ENCODE measurements around the gene OXSR1. TPM values are rescaled to one million over a fixed set of nuclear protein-coding genes. Genes with fewer than 3 reads are reported as not detected.

Gene OXSR1
- total RNA-seq, 6 experiments from 2014 or later = 48.5 to 54.3 (median 51.5) TPM

GRCh38 chr3:38121451-38121831 lies 43.9 kb upstream of the OXSR1 start:
- Mint-ChIP-seq H3K9me3 (no peaks in the 10 kb centered on the region), H3K27ac (no peak overlapping the region), H3K27me3 (ENCODE audit: insufficient read depth) (peaks cover 2% of the 10 kb centered on the region; the same call in 1 of the 2 replicates), H3K4me1 (ENCODE audit: low read depth) (no peaks in the 10 kb centered on the region), H3K4me3 (no peak overlapping the region), H3K36me3 (ENCODE audit: low read depth) (peaks cover 4% of the 10 kb centered on the region; the same call in 1 of the 2 replicates)
- no peak for DNase-seq
- no peak for TF ChIP-seq CTCF (IDR thresholded peaks at IDR 0.05)

GRCh38 chr3:38121832-38122461 lies 43.4 kb upstream of the OXSR1 start:
- Mint-ChIP-seq H3K27me3 (ENCODE audit: insufficient read depth) (peaks cover 2% of the 10 kb centered on the region; the same call in 1 of the 2 replicates), H3K36me3 (ENCODE audit: low read depth) (peaks cover 4% of the 10 kb centered on the region; the same call in 1 of the 2 replicates), H3K4me1 (ENCODE audit: low read depth) (no peaks in the 10 kb centered on the region), H3K9me3 (no peaks in the 10 kb centered on the region), H3K27ac (no peak overlapping the region), H3K4me3 (no peak overlapping the region)
- TF ChIP-seq CTCF (IDR thresholded peaks at IDR 0.05) = no peak
- DNase-seq = no peak

GRCh38 chr3:38122712-38123290 lies 42.5 kb upstream of the OXSR1 start:
- Mint-ChIP-seq H3K9me3 (no peaks in the 10 kb centered on the region), H3K27me3 (ENCODE audit: insufficient read depth) (peaks cover 2% of the 10 kb centered on the region; the same call in 1 of the 2 replicates), H3K27ac (no peak overlapping the region), H3K36me3 (ENCODE audit: low read depth) (peaks cover 9% of the 10 kb centered on the region; the same call in 1 of the 2 replicates), H3K4me3 (no peak overlapping the region), H3K4me1 (ENCODE audit: low read depth) (no peaks in the 10 kb centered on the region)
- DNase-seq = no peak
- no peak for TF ChIP-seq CTCF (IDR thresholded peaks at IDR 0.05)

- H3K4me3 Mint-ChIP-seq = no peak overlapping the region
- TF ChIP-seq CTCF (IDR thresholded peaks at IDR 0.05) = no peak
- H3K27me3 Mint-ChIP-seq (ENCODE audit: insufficient read depth) = no peaks in the 10 kb centered on the region; the same call in 1 of the 2 replicates
- H3K36me3 Mint-ChIP-seq (ENCODE audit: low read depth) = peaks cover 9% of the 10 kb centered on the region; the same call in 1 of the 2 replicates
- no peaks in the 10 kb centered on the region for H3K4me1 Mint-ChIP-seq (ENCODE audit: low read depth)
- no peak overlapping the region for H3K27ac Mint-ChIP-seq
- no peak for DNase-seq
- no peaks in the 10 kb centered on the region for H3K9me3 Mint-ChIP-seq
Observed at GRCh38 chr3:38124324-38125122, 40.8 kb upstream of the OXSR1 start.

- TF ChIP-seq CTCF (IDR thresholded peaks at IDR 0.05) = no peak
- Mint-ChIP-seq H3K4me1 (ENCODE audit: low read depth) (no peaks in the 10 kb centered on the region), H3K9me3 (no peaks in the 10 kb centered on the region), H3K27ac (no peak overlapping the region), H3K27me3 (ENCODE audit: insufficient read depth) (no peaks in the 10 kb centered on the region; the same call in 1 of the 2 replicates), H3K4me3 (no peak overlapping the region), H3K36me3 (ENCODE audit: low read depth) (peaks cover 13% of the 10 kb centered on the region; the same call in 1 of the 2 replicates)
- no peak for DNase-seq
Observed at GRCh38 chr3:38125305-38126120, 39.8 kb upstream of the OXSR1 start.

Measured in HFFc6 (cell line).